ENCODE results near the gene DSG1.
"Not testable (repeated sequence)": the region's sequence is repeated elsewhere in the genome, so short reads cannot be mapped to it uniquely, and the experiment has no call there.

DSG1 gene

DNA sequence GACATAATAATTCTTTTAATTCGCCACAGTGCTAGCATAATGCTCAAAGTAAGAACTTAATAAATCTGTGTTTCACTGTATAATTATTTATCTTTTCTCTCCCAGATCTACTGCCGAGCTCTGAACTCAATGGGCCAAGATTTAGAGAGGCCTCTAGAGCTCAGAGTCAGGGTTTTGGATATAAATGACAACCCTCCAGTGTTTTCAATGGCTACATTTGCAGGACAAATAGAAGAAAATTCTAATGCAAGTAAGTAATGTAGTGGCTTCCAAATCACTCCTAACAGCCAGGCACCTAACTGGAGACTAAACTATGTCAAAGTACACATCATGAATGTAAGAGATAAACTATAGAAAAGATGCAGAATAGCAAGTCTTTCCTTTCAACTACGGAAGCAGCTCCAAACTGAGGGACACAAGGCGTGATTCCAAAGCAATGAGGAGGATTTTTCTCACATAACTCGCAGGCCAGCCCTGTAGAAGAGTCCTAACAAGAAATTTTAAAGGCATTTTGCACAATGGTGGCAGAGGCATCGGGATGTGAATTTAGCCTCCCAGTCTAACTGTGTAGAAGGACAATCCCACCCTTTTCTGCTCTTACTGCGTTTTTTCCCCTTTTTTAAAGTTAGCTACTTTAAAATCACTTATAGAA, 12.0 kb downstream of the DSG1 start:
- no peak overlapping the region for H3K27ac ChIP-seq
- no peak for DNase-seq (ENCODE audit: low read depth, low spot score)

DNA sequence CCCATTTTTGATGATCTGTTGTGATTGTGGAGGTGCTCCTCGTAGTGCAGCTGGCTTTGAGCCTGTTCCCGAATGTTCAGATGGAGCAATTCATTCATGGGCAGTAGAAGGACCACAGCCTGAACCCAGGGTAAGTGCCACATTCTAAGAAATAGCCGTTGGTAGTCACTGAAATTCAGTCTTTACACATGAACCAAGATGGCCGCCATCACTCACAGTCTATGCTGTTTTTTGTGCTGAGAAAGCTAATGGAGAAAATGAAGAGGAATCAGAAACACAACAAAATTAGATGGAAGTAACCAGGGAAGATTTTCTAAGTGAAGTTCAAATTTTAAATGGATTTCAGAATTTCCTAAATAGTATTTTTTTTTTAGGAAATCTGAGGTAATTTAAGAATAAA, 25.5 kb downstream of the DSG1 start:
- no peak for DNase-seq (ENCODE audit: low read depth, low spot score)
- H3K27ac ChIP-seq: no peak overlapping the region

DNA sequence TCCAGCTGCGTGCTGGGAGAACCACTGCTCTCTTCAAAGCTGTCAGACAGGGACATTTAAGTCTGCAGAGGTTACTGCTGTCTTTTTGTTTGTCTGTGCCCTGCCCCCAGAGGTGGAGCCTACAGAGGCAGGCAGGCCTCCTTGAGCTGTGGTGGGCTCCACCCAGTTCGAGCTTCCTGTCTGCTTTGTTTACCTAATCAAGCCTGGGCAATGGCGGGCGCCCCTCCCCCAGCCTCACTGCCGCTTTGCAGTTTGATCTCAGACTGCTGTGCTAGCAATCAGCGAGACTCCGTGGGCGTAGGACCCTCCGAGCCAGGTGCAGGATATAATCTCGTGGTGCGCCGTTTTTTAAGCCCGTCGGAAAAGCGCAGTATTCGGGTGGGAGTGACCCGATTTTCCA, 35.4 kb downstream of the DSG1 start:
- not testable (repeated sequence) for H3K27ac ChIP-seq; DNase-seq (ENCODE audit: low read depth, low spot score)

DNA sequence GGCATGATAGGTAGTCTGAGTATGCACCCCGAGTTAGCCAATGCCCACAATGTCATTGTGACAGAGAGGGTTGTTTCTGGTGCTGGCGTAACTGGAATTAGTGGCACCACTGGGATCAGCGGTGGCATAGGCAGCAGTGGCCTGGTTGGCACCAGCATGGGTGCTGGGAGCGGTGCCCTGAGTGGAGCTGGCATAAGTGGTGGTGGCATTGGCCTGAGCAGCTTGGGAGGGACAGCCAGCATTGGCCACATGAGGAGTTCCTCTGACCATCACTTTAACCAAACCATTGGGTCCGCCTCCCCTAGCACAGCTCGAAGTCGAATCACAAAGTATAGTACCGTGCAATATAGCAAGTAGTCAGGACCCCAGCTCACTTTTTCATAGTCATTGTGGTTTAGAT, 37.0 kb downstream of the DSG1 start:
- H3K27ac ChIP-seq: no peak overlapping the region
- DNase-seq (ENCODE audit: low read depth, low spot score): no peak

DNA sequence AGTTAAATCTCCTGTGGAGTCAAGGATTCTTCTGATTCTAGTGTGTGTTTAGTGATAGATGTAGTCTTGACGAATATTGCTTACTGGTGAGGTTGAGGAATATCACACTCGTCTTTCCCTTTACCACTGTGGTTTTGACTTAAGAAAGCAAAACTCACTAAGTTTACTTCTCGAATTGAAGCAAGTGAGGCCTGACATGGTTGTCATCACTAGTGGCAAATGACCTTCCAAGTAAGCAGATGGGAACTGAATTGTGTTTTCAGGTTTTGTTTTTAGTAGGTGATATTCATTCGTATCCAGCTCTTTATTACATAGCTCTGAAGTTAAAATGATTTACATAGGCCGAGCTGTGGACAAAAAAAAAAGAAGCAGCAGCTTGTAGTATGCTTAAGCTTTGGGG, 38.1 kb downstream of the DSG1 start:
- no peak overlapping the region for H3K27ac ChIP-seq
- no peak for DNase-seq (ENCODE audit: low read depth, low spot score)

DNA sequence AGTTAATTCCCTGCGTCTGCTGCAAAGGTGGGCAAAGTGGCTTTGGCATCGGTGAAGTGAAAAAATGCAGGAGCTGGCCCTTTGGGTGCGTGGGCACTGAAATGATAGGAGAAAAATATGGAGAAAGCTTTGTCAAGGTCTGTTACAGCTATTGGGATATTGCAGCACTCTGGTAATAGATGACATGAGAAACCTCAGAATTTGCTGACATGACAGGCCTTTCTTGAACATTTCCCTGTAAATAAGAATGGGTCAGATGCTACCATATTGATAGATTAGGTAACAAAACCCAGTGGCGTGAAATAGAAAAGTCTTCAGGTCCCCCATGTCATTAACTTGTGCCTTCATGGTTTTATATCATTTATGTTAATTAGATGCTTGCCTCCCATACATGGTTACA, 46.2 kb downstream of the DSG1 start:
- no peak for DNase-seq (ENCODE audit: low read depth, low spot score)
- no peak overlapping the region for H3K27ac ChIP-seq

DNA sequence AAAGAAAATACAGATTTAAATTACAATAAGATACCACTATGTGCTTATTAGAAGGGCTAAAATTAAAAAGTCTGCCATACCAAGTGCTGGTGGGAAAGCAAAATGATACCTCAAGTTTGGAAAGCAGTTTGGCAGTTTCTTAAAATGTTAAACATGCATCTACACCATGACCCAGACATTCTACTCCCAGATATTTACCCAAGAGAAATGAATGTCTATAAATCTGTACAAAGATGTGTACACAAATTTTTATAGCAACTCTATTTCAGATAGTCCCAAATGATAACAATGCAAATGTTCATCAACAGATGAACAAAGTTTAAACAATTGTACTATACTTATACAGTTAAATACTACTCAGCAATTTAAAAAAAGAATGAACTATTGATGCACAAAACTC, 51.5 kb downstream of the DSG1 start:
- no peak overlapping the region for H3K27ac ChIP-seq
- no peak for DNase-seq (ENCODE audit: low read depth, low spot score)

DNA sequence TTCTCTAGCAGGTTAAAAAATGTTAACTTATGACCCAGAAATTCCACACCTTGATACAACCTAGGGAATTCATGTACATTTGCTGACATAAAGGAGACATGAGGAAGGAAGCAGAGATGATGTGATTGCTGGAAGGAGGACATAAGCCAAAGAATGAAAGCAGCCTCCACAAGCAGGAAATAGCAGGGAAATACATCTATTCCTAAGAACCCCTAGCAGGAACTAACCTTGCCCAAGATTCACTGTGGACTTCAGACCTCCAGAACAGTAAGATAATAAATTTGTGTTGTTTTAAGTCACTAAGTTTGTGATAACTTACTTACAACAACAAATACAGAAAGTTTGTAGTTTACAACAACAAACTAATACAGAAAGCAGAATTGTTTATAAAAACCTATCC, 54.0 kb downstream of the DSG1 start:
- DNase-seq (ENCODE audit: low read depth, low spot score): no peak
- no peak overlapping the region for H3K27ac ChIP-seq

DNA sequence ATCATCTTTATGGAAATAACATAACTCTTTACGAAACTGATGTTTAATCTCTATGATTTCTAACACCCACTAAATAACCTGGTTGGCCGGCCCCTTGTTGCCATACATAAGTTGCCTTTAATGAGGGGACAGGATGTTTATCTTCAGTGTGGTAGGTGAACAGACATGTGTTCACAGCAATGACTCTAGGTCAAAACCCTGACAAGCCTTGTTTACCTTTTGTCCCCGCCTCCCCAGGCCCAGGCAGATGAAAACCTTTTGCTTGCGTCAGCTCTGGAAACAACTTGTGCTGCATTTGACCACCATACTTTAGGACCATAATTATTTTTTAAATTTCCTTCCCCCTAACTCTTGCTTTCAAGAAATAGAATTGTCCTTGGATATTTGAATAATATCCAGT, 55.7 kb downstream of the DSG1 start:
- no peak overlapping the region for H3K27ac ChIP-seq
- no peak for DNase-seq (ENCODE audit: low read depth, low spot score)

DNA sequence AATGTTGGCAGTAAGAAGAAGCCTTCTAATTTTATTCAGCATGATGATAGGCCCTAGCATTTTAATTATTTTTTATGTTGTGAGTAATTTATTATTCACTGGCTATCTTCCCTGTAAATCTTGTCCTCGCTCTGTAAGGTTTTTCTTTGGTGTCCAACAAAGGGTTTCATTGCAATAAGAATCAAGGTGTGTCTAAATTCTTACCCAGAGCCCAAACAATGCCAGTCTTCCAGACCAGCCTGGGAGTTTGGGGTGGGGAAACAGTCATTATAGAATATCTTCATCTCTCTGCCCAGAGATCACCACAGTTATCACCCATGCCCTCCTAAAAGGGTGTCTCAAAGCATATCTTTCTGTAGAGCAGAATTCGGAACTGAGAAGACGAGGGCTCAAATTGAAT, 58.5 kb downstream of the DSG1 start, which contains the start of gene DSG4:
Gene DSG4 (plus strand): TSS at position 301 of the 400 bp plus-strand sequence. CDS start 135 bp downstream, outside the sequence.
- peak; percentile 27 for DNase-seq (ENCODE audit: low read depth, low spot score)
- H3K27ac ChIP-seq: no peak within 1 kb of the TSS

DNA sequence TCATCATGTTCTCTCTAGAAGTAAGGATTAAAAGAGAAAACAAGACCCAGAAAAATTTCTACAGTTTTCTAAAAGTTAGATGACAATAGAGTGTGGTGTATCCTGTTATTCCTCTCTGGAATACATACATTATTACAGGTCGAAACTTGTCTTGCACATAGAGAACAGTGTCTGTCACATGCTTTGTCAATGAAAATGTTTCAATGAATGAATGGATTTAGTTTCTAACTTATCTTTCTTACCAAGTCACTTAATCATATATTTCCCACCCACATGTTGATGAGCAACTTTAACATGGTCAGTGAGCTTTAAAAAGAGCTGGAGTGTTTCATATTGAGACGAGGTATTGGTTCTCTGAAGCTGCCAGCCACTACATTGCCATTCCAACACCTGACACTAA, 63.0 kb downstream of the DSG1 start:
- no peak overlapping the region for H3K27ac ChIP-seq
- DNase-seq (ENCODE audit: low read depth, low spot score): no peak

DNA sequence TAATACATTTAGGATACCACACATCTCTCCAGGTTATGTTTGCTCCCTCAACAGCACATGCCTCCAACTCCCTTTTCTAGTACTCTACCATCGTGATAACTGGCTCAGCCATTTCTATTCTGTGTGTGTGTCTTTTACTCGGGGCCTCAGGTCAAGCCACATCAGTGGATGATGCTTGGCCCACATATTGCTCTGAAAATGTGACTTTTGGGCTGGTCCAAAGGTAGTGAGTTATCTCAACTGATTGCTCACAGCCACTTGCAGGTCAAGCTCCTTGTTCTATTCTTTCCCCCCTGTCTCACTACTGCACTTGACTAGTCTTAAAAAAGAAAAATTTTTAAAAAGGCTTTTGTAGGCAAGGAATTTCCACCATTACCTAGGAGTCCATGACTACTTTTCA, 64.1 kb downstream of the DSG1 start:
- DNase-seq (ENCODE audit: low read depth, low spot score): no peak
- H3K27ac ChIP-seq: no peak overlapping the region

DNA sequence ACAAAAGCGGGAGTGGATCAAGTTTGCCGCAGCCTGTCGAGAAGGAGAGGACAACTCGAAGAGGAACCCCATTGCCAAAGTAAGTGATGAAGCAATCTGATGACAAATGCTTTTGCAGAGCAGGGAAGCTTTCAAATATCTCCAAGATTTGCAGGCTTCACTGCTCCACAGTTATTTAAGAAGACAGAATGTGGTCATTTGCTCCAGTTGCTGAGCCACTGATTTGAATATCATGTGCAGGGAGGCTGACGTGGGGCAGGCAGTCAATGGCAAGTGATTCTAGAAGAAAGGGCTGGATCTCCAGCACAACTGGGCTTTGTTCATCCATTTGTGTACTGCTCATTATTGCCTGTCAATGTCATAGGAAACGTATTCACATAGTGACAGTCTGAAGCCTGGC, 68.8 kb downstream of the DSG1 start:
- DNase-seq (ENCODE audit: low read depth, low spot score): no peak
- no peak overlapping the region for H3K27ac ChIP-seq

DNA sequence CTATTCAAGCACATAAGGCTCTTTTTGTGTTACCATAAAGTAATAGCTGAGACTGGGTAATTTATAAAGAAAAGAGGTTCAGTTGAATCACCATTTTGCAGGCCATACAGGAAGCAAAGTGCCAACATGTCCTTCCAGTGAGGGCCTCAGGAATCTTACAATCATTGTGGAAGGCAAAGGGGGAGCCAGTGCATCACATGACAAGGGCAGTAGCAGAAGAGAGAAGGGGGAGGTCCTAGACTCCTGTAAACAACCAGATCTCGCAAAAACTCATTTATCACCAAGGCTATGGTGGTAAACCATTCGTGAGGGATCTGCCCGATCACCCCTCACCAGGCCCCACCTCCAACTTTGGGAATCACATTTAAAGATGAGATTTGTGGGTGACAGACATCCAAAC, 75.3 kb downstream of the DSG1 start:
- no peak for DNase-seq (ENCODE audit: low read depth, low spot score)
- no peak overlapping the region for H3K27ac ChIP-seq

DNA sequence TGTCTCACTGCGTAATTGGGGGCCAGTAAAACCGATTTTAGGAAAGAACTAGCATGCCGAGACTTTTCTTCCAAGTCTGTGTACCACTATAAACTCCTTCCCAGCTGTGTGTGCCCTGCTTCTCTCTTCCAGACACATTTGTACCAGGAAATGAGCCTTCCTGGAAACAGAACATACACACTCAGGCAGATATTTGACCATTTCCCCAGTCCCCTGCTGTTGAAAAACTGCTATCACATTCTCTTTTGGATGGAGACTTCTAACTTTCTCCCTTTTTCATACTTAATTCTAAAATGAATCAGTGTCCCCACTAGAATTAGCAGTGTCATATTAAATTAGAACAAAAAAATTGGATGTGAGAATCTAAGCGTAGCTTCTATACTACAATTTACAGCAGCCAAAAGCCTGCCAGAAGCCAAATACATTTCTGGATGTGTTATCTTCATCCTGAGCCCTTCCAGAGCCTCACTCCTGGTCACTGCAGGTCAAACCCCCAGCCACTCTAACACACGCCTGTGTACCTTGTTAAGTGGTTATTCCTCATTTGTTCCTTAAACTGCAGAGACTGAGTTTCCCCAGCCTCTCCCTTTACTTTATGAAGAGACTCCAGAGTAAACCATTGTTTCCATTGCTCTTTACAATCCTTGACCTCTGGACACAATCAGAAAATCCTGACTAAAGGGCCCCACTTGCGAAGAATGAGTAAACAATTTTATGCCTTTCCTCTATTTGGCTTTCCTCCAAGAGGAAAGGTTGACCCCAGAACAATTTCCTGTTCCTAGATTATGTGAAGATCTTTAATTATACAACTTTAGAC, 79.0 kb downstream of the DSG1 start:
- no peak overlapping the region for H3K27ac ChIP-seq
- no peak for DNase-seq (ENCODE audit: low read depth, low spot score)

DNA sequence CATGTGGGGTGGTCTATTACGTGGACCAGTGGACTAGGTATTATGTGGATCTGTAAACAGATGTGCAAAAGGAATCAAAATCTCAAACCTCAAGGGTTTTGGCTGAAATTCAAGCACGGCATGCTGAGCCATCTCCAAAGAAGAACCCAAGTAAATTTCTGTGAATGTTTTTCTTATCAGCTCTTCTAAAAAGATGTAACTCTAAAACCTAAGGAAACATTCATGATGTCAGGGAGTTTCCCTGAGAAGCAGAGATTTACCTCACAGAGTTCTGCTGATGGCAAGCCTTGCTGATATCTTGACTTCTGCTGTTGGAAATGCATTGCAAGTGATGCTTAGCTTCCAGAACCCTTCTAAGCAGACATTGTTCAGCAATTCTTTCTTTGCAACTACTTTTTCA, 80.2 kb downstream of the DSG1 start:
- no peak for DNase-seq (ENCODE audit: low read depth, low spot score)
- H3K27ac ChIP-seq: no peak overlapping the region

DNA sequence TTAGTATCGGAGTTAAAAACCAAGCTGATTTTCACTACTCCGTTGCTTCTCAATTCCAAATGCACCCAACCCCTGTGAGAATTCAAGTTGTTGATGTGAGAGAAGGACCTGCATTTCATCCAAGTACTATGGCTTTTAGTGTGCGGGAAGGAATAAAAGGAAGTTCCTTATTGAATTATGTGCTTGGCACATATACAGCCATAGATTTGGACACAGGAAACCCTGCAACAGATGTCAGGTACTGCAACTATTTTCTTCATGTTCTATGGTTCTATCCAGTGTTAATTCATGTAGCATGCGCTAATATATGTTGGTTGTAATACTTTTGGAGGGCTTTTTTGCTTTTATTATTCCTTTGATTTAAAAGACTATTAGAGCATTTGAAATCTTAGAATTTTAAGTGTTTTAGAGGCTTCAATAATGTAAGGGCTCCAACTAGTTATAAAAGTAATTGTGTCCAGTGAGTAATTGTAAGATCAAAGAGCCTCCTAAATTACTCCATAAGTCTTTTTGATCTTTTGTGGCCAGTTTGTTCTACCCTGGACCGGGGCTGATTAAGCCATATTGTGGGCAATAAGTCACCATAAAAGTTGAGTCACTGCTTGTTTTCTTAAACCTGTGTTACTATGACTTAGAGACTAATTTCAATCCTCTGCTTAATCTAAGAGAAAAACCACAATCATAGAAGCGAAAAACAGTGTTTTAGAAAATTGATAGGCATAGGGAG, 81.5 kb downstream of the DSG1 start:
- DNase-seq (ENCODE audit: low read depth, low spot score): peak; percentile 60
- no peak overlapping the region for H3K27ac ChIP-seq

DNA sequence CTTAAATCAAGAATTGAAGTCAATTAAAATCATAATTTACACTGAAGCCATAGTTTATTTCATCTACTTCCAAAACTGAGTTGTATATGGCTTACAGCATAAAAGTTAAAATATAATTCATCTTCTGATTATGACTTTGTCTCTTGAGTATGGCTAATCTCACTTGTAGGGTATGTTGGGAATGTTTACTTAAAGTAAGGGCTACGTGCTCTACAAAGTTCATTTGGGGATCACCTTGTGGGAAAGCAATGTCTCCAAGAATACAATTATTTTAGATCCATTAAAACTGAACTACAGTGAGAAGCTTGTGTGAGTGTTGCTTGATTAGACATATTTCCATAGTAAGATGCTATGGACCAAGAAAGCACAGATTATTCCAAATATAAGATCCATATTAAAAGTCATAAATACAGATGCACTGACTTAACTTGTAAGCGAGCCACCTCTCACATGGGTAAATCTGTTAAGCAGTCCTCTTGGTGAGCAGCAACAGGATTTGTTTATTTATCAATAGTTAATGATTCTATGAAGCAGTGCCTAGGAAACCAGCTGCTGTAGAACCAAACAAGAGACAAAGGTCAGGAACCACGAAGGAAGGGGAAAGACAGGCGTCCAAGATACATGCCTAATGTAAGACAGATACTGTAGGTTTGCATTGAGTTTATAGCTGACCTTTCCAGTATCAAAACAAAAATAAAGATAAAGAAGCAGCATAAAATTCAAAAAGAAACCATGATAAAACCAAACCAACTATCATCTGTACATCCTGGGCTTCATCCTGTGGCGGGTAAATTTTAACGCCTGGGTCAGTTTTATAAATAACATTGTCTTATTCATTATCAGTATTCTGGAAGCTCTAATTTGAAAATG, 83.4 kb downstream of the DSG1 start:
- no peak overlapping the region for H3K27ac ChIP-seq
- DNase-seq (ENCODE audit: low read depth, low spot score): no peak

DNA sequence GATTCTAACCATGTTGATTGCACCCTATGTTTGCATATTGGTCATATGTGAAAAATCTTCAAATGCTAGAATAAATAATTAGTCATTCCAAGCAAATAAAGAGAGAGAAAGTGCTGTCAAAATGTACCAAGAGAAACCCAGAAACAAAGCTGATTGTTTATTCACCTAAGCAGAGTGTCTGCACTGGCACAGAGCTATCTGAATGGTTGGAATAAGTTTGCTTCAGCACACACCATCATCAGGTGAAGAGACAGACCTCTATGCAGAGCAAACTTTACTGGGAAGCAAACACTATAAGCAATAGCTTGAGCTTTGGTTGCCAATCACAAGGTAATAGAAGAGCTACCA, 84.0 kb downstream of the DSG1 start:
- no peak overlapping the region for H3K27ac ChIP-seq
- no peak for DNase-seq (ENCODE audit: low read depth, low spot score)

DNA sequence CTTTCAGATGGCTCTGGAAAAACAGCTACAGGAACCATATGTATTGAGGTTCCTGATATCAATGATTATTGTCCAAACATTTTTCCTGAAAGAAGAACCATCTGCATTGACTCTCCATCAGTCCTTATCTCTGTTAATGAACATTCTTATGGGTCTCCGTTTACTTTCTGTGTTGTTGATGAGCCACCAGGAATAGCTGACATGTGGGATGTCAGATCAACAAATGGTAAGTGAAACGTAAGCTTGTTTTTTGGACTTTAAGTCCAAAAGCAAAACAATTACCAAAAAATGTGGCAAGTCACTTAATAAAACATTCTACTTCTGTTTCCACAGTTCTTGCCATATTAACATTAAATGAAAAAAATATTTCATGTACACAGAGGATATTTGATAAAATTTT, 85.4 kb downstream of the DSG1 start:
- no peak for DNase-seq (ENCODE audit: low read depth, low spot score)
- H3K27ac ChIP-seq: no peak overlapping the region

All from epithelial cell of prostate (primary cell).